ENCODE measurements around the gene SP7.
A peak's percentile ranks its signal among the peaks of the same experiment; 100 is the strongest.
"Not testable (repeated sequence)": the region's sequence is repeated elsewhere in the genome, so short reads cannot be mapped to it uniquely, and the experiment has no call there.

Gene SP7

DNA sequence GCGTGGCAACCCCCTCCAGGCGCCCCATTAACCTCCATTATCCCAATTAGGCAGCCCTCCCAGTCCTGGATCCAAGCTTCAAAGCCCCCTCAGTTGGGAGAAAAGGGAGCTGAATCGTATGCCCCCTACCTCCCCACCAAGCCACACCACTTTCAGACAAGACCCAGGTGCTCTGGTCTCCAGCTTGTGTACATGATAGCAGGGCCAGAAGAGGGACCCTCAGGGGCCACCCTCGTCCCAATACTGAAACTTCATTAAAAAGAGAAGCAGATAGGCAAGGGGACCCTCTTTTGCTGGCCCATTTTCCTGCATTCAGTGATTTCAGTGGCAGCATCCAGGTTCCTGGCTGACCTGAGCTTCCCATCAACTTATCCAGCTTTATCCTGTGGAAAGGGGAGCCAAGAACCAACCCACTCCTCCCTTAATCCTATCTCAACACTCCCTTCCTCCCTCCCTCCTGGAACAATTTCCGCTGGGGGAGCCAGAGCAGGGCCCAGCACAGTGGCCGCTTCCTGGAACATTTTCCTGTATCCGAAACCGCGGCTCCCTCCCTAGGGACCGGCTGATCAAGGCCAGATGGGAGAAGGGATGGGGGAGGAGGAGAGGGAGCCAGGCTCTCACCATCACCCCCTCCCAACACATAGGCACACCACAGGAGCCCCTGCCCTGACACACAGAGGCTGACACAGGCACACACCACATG is 9.5 kb upstream of the SP7 start:
- no peak for DNase-seq

DNA sequence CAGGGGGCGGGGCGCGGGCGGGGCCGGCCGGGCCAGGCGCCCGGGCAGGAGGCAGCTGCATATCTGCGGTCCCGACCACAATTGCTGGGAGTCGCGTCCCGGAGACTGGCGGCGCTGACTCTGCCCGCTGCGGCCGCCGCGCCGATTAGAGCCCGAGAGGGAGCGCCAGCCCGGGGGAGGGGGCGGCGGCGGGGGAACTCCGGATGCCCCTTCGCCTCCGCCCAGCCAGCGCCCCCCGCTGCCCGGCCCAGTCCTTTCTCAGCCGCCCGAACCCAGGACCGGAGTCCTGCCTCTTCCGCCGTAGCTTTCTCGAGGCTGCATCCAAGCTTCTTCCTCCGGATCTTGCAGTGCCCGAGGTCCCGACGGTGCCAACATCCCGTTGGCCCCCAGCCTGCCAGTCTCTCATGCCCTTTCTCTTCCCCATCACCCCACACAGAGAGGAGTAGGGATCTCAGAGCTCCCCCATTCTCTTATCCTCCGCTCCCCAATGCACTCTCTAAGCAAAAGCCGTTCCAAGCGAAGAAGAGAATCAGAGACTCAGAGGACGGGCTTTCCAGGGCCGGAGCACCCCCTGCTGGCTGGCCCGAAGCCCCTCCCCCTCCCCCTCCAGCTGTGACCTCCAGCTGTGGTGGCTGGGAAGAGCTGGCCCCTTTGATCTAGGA is 8.8 kb upstream of the SP7 start:
- DNase-seq = peak; percentile 49 to 56 (median 50)

DNA sequence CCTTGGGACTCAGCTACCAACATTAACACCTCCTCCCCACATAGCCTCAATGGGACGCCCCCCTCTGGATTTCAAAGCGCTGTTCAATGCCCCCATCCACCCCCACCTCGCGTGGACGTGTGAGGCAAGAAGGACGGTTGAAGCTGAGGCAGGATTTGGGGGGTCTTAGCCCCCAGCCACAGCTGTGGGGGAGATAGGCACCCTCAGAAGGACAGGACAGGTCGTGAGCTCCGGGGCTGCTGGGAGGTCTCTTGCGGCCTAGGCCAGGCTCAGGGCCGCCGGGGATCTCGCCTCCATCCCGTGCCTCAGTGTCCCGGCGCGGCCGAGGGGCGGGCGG is 8.3 kb upstream of the SP7 start:
- DNase-seq = no peak

DNA sequence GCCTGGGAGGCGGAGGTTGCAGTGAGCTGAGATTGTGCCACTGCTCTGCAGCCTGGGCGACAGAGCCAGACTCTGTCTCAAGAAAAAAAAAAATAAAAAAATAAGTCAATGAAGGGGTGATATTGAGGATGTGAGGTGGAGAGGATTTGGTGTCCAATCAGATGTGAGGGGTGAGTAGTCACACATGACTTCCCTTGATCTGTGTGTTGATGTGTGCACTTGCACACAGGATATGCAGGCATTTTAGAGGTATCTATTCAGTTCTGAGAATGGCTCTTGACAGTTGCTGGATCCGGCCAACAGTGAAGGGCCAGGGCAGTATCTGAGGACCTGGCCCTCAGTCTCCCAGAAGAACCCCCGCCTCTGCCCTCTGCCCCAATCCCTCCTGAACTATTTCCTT is 7.8 kb upstream of the SP7 start:
- no peak for DNase-seq

DNA sequence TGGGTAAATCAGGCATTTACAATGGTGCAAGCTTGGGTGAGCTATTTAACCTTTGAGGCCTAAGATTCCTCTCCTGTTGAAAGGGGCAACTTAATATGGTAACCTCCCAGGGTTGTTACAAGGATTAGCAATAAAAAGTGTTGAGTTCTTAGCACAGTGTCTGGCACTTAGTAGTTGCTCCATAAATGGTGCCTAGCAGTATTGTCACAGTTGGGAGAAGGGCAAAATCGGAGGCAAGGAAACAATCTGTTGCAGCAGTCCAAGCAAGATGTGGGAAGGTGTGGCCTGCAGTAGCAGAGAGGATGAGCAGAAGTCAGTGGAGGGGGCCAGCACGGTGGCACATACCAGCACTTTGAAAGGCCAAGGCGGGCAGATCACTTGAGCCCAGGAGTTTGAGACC is 7.3 kb upstream of the SP7 start:
- no peak for DNase-seq

DNA sequence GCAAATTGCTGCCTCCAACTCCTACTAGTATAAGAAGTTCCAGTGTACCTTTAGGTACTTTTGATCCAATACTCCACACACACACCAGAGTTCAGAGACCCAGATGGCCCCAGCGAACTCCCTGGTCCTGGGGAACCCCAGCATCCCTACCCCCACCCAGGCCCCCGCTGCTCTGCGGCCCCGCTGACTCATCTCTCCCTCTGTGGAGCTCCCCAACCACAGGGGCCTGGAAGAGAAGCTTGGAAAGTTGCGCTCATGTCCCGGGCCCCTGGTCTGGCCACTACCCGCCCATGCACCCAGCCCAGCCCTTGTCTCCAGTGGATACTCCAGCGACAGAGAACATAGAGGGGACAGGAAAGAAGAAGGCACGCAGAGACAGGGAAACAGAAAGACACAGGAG is 4.2 kb upstream of the SP7 start:
- no peak for DNase-seq

DNA sequence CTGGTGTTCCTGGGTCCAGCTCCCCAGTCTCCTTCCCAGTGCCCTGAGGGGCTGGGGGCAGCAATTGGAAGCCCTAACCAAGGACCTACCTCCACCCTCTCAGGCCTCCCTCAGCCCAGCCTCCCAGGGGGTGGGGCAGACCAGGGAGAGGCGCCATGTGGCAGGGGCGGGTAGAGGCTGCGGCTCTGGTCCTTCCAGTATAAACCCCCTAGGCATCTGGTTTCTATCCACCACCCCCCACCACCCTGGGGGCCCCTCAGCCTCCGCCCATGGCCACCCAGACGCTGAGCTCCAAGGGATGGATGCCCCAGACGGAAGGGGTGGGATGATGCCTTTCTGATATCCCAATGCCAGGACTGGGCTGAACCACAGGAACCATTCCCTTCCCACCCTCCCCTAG is 2.8 kb upstream of the SP7 start:
- no peak for DNase-seq

DNA sequence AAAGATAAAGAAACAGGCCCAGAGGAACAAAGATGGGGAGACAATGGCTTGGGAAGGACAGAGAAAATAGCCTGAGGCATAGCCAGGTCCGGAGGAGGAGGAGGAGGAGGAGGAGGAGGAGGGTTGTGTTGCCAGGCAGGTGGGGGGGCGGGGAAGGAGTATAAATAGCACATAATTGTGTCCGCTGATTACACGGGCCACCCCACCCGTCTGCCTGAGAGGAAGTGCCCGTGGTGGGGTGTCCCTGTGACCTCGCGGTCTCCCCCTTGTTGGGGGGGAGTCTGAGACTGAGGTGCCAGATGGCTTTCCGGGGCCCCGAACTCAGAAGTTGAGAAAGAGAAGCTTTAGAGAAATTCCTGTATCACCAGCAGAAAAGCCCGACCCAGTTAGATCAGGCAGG is 1.9 kb upstream of the SP7 start:
- DNase-seq = no peak

DNA sequence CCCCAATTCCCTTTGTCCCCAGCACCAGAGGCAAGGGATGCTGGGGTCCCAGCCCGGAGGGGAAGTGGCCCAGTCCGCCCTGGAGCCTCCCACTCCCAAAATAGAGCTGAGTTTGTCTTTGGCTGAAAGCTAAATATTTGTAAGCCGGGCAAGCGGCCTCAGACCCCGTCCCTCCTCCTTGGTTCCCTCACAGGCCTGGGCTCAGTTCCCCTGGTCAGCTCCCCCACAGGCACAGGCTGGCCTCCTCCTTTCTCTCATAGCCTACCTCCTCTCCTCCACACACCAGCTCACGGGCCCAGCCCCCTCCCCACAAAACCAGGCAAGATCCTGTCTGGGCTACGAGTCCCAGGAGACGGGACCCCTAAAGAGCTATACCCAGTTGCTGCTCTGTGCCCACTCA is 1.3 kb downstream of the SP7 start:
- DNase-seq = no peak

DNA sequence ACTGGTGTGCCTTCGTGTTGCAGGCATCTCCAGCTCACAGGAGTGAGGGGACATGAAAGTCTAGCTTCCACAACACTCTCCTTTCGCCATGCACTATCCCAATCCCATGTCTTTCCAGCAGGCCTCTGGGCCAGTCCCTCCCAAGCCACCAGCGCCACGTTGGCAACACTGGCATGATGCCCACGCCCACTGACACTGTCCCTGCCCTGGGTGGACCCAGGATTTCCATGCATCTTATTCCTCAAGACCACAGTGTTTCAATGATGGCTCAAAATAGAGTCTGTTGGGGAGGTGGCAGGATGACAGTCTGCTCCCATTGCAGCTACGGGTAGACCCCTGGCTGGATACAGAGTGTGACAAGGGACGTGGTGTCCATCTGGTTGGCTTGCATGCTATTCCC is 2.3 kb downstream of the SP7 start:
- DNase-seq = no peak

DNA sequence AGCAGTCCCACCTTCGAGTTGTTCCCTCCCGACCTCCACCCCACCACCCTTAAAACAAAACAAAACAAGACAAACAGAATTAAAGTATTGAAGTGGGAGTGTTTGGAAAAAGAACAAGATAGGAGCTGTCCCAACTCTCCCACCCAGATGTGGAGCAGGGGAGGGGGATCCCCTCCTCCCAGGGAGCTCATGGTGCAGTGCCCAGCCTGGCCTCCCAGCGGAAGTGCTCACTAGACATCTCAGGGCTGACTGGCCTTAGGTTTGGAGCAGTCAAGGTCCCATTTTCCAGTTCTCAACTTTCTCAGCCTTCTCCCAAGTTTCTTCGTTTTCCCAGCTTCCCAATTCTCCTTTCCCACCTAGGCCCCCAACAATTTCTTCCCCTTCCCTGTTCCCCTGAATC is 2.9 kb downstream of the SP7 start:
- DNase-seq = no peak

DNA sequence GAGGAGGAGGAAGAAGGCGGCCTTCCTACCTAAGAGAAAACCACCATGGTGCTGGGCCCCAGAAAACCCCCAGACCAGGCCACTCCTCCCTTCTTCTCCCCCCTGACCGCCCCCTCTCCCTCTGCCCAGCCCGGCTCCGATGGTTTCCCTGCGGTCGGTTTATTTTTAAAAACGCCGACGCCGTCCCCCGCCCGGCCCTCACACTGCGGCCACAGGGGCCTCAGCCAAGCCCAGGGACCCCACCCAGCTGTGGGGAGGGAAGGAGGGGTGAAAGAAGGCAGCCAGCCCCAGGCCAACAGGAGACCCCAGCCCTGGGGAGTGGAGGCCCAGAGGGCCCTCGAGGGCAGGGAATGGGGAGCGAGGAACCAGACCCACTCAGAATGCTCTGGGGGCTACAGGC is 3.4 kb downstream of the SP7 start:
- DNase-seq = no peak

DNA sequence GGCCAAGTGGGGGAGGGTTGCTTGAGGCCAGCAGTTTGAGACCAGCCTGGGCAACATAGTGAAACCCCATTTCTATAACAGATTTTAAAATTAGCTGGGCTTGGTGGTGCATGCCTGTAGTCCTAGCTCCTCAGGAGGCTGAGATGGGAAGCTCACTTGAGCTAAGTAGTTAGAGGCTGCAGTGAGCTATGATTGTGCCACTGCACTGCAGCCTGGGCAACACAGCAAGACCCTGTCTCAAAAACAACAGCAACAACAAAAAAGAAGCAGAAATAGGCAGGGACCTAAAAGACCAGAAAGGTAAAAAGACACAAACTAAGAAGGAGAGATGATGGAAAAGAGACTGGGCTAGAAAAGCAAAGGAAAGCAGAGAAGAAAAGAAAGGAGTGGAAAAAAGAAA is 3.8 kb downstream of the SP7 start:
- not testable (repeated sequence) for DNase-seq

DNA sequence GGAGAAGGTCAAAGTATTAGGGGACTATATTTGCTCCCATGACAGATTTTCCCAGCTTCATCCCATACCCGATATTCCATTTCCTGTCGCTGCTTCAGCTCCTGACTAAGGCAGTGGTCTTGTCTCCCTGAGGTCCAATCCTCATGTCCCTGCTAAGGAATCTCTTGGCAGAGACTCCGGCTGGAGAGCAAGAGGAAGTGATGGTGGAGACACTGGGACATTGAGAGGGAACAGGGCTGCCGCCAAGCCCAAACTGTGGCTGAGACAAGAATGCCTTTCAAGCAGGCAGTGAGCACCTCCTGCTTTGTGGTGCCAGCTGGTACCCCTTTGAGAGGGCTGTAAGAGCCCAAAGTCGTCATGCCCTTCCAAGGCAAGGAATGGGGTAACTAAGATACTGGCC is 5.5 kb downstream of the SP7 start:
- no peak for DNase-seq

DNA sequence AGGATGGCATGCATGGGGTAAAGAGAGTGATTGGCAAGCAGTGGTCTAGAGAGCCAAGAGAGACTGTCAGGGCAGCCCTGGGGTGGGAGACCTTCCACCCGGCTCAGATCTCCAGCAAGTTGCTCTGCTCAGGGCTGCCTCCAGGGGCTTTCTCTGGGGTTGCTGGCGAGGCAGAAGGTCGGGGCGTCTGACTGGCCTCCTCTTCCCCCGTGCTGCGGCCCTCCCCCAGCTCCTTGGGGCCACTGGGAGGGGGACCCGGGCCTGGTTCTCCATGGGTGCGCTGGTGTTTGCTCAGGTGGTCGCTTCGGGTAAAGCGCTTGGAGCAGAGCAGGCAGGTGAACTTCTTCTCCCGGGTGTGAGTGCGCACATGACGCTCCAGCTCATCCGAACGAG is 8.1 kb downstream of the SP7 start:
- DNase-seq = no peak

DNA sequence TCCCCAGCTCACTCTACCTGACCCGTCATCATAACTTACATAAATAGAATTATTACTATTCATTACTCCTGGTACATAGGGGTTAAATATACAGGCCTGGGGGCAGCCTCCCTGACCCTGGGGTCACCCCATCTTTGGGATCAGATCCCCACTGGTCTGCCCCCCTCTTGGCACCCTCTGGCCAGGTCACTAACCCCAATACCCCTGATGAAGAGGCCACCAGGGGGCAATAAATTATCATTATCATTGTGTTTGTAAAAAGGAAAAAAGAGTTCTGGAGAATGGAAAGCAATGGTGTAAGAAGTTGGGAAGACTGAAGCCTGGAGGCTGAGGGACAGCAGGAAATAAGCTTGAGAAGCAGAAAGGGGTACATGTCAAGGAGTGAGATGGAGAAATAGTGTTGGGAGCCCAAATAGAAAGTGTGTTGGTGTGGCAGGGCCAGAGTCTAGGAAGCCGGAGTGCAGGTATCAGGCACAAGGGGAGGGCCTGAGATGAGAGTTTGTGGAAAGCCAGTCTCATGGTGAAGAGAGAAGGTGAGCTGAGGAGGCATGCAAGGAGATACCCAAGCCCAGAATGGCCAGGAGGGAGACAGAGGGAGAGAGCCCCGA is 8.6 kb downstream of the SP7 start:
- DNase-seq = no peak

DNA sequence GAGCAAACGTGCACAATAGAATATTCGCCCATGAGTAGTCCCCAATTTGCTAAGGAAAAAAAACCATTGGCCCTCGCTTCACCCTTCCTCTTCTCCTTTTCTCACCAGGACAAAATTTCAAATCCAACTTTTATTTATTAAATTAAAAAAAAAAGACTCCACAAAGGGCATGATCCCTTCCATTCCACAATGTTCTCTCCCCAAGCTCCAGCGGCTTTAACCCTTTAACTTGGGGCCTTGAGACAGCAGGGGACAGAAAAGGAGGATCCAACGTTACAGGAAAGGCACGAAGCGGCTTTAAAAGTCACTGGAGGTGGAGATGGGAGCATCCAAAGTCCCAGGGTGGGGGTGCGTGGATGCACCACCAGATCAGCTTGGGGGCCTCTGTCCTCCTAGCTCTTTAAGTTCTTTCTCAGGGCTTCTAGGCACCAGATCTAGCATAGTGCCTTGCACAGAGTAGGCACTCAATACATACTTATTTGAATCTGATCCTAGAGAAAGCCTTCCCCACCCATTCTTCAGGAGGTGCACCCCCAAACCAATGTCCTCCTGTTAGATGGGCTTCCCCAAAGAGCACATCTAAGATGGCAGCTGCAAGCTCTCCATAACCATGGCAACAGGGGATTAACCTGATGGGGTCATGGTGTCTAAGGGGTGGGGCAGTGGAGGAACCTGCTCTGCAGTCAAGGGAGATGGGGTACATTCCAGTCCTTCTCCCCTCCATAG is 9.5 kb downstream of the SP7 start:
- DNase-seq = no peak

DNA sequence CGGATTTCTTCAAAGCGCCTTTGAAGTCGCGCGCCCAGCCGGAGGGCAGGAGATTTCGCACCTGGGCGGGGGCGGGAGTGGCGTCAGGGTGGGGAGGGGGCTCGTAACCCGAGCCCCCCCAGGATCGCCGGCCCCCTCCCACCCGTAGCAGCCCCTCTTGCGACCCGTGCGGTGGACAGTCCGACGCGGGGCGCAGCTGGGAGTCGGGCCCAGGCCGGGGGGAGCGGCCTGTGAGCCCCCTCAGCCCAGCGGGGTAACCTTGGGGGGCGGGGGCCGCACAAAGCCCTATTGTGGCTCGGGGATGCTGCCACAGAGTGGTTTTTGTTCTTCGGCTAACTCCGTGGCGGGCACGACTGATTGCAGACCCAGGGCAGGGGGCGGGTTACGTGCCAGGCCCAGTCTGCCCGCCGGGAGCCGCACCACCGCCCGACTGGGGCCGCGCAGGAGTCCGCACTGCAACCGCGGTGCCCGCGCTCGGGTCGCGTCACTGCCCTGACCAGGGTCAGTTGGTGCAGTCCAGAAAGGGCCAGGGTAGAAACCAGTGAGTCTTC is 10.6 kb downstream of the SP7 start:
- DNase-seq = no peak

DNA sequence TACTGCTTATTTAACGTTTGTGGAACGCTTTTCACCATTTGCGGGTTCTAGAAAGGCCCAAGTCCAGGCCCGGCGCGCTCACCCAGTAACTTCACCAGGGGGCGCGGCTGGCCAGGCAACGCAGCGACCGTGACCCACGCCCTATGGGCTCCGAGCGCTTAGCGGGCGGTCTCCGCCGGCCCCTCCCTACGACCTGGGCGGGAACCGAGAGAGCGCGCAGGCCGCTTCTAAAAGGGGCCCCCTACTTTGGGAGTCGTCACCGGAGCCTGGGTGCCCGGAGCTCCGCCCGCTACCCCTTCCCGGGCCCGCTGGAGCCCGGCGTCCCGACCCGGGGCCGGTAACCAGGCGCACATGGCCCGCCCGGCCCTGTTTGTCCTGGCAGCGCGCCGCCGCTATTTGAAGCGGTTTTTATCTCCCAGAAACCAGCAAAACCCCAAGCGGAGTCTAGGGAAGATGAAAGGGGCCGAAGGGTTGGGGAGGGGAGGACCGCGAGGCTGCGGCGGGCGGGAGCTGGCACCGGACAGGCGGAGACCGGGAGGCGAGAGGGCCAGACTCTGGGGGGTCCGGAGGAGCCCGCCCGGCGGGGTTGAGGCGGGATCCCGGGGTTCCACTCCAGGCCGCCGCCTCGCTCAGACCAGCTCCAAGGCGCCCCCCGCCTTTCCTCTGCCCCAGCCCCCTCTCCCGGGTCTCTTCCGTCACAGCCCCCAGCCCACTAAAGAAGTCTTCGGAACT is 11.2 kb downstream of the SP7 start:
- DNase-seq = peak; percentile 66 to 76 (median 71)

DNA sequence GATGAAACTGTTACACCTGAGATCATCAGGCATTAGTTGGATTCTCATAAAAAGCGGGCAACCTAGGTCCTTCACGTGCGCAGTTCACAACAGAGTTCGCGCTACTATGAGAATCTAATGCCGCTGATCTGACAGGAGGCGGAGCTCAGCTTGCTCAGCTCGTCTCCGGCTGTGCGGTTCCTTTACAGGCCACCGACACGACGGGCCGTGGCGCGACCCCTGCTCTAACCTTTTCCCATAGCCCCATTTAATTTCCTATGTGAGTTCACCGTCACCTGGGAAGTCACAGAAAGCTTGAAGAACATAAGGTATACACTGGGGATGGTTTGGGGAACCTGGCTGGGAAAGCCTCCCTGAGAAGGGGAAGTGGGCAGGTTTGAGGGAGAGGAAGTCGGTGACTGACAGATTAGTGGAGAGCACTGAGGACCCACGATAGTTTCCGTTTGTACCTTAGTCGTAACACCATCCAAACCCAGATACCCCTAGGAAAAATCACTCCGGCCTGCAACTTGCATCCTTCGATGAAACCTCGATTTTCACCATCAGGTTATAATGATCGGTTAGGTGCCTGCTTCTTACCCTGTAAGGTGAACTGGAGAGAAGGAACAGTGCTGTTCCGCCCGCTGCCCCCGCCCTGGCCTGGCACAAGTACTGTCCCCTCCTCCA is 11.9 kb downstream of the SP7 start:
- peak in 3 of 4 experiments; percentile 14 to 31 (median 25) for DNase-seq

DNA sequence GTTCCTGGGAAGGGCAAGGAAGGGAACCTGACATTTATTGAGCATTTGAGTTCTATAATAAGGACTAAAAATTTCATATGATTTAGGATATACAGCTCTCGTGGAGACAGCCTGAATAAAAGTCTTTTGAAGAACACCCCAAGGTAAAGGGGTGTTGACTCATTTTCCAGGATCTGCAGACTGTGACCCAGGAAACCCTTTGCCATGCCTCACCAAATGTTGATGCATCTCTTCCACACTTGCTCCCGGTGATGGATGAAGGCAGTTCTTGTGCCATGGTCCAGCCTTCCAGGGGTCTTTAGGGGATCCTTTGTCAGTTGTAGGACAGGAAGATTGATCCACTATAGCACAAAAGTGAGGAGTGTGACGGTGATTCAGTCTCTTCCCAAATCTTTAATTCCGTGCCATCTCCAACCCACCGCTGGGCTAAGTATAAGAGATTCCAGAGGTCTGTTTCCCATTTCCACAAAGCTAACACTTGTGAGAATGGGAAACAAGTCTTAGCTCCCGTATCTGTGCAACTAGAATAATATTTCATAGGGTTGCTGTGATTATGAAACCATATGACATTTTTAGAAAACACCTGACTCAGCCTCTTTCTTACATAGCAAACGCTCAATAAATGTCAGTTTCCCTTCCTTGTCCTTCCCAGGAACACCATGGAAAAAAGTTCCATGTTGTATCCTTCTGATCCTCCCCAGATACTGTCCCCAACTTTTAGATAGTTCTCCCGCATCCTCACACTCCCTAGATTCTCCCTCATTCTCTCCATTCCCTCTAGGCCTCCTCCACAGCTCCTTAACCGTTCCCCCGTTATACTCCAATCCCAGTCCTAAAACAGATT is 15.6 kb downstream of the SP7 start:
- DNase-seq = no peak
